ENCODE data around the gene C1orf159. TPM values are rescaled to one million over a fixed set of nuclear protein-coding genes. Genes with fewer than 3 reads are reported as not detected.
"Not testable (repeated sequence)": the region's sequence is repeated elsewhere in the genome, so short reads cannot be mapped to it uniquely, and the experiment has no call there.

The C1orf159 gene
- total RNA-seq, 1 experiment from 2014 or later = 10.0 TPM

DNA sequence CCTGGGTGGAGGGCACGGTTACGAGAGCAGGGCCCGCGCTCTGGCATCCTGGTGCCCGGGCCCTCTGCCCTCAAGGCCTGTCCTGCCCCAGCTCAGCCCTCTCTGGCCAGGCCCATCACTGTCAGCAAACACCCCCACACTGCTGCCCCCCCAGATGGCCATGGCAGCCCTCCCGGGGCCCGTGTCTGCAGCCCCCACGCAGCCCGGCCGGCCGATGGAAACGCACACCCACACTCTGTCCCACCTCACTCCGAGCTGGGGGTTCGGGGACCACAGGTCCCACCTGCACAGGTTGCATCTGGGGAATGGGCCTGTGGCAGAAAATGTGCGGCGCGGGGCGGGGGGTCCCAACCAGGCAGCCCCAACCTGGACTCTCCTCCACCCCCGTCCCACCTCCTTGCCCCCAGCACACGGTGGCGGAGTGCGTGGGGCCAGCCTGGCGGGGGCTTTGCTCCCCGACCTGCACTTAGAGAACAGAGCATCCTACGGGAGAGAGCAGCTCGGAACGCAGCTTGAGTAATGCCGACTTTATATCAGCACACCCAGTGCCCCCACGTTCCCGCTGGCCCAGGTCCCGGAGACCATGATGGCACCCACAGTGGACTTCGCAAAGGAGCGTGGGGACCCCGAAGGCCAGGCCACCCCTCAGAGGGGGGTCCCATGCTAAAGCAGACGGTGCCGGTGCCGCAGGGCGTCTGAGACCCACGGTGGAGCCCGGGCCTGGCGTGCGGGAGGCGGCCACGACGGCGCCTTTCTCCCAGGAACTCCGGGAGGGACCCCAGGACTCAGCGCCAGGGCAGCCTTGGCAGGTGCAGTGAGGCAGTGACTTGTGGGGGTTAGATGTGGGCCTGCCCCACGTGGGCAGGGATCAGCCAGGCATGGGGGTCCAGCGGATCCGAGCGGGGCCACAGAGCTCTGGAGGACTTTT, 34.3 kb downstream of the C1orf159 start:
- in situ Hi-C loops (cut with HindIII; ENCODE audit: low pct_unique_long_range_greater_than_20kb, low sequenced_read_pairs) = no loop called here
- DNase-seq (ENCODE audit: low read depth, low spot score) = no peak

DNA sequence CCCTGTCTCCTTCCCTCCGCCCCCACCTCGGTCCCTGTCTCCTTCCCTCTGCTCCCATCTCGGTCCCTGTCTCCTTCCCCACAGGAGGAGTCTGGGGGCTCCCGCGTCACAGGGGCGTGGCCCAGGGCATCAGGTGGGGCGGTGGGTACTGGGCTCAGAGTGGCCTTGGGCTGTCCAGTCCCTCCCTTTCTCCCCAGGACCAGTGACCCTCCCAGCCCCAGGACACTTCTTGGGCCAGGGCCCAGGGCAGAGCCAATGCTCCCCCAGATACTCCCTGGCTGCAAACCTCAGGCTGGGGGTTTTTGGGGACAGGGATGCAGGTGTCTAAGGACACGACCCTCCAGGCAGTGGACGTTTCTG, 35.0 kb downstream of the C1orf159 start:
- in situ Hi-C loops (cut with HindIII; ENCODE audit: low pct_unique_long_range_greater_than_20kb, low sequenced_read_pairs) = no loop called here
- DNase-seq (ENCODE audit: low read depth, low spot score) = no peak

GRCh38 chr1:1080122-1080757, 35.6 kb downstream of the C1orf159 start:
- DNase-seq (ENCODE audit: low read depth, low spot score) = peak; percentile 71
- in situ Hi-C loops (cut with HindIII; ENCODE audit: low pct_unique_long_range_greater_than_20kb, low sequenced_read_pairs) = no loop called here

GRCh38 chr1:1079408-1080121, 36.3 kb downstream of the C1orf159 start:
- peak; percentile 76 for DNase-seq (ENCODE audit: low read depth, low spot score)
- in situ Hi-C loops (cut with HindIII; ENCODE audit: low pct_unique_long_range_greater_than_20kb, low sequenced_read_pairs) = no loop called here

DNA sequence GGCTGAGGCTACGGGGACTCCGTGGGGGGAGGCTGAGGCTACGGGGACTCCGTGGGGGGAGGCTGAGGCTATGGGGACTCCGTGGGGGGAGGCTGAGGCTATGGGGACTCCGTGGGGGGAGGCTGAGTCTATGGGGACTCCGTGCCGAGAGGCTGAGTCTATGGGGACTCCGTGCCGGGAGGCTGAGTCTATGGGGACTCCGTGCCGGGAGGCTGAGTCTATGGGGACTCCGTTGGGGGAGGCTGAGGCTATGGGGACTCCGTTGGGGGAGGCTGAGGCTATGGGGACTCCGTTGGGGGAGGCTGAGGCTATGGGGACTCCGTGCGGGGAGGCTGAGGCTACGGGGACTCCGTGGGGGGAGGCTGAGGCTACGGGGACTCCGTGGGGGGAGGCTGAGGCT, 38.5 kb downstream of the C1orf159 start:
- DNase-seq (ENCODE audit: low read depth, low spot score); in situ Hi-C loops (cut with HindIII; ENCODE audit: low pct_unique_long_range_greater_than_20kb, low sequenced_read_pairs): not testable (repeated sequence)

DNA sequence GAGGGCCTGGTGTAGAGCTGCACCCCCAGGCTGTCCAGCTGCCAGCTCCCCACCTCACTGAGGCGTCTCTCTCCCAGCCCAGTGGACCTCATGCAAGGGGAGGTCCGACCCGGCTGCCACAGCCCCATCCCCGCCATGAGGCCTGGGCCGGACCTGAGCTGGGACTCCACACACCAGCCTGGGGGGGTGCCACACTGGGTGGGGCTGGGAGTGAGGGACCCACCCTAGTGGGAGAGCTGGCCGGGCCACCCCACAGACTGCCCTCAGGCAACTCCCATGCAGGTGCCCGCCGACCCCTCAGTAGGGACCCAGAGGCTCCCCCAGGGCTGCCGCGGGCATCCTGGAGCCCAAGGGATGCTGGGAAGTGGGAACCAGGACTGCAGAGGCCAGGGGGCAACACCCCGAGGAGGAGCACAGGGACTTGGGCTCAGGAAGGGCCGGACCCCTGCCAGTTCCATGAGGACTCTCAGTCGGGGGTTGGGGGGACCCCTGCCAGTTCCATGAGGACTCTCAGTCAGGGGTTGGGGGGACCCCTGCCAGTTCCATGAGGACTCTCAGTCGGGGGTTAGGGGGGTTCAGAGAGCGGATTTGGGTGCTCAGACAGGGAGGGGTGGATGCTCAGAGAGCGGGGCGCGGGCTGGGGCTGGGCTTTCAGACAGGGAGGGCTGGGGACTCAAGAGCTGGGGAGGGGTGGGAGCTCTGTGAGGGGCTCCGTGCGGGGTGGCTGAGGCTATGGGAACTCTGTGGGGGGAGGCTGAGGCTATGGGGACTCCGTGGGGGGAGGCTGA, 40.5 kb downstream of the C1orf159 start:
- in situ Hi-C loops (cut with HindIII; ENCODE audit: low pct_unique_long_range_greater_than_20kb, low sequenced_read_pairs) = no loop called here
- DNase-seq (ENCODE audit: low read depth, low spot score) = no peak

DNA sequence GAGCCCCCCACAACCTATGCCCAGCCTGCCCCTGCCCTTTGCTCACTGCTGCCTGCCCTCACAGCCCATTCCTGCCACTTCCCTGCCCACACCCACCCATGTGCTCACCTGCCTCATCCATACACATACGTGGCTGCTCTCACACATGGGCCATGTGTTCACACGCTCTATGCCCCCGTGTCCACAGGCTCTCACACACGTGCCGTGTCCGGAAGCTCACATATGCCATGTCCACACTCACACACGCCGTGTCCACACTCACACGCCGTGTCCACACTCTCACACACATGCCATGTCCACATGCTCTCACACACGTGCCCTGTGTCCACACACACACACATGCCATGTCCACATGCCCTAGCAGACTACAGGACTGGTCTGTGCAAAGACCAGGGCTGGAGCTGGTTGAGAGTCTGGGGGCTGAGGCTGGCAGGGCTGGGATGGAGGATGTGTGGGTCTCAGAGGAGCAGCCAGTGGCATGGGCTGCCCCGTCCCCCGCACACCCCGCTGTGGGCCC, 41.2 kb downstream of the C1orf159 start:
- in situ Hi-C loops (cut with HindIII; ENCODE audit: low pct_unique_long_range_greater_than_20kb, low sequenced_read_pairs) = no loop called here
- DNase-seq (ENCODE audit: low read depth, low spot score) = no peak

DNA sequence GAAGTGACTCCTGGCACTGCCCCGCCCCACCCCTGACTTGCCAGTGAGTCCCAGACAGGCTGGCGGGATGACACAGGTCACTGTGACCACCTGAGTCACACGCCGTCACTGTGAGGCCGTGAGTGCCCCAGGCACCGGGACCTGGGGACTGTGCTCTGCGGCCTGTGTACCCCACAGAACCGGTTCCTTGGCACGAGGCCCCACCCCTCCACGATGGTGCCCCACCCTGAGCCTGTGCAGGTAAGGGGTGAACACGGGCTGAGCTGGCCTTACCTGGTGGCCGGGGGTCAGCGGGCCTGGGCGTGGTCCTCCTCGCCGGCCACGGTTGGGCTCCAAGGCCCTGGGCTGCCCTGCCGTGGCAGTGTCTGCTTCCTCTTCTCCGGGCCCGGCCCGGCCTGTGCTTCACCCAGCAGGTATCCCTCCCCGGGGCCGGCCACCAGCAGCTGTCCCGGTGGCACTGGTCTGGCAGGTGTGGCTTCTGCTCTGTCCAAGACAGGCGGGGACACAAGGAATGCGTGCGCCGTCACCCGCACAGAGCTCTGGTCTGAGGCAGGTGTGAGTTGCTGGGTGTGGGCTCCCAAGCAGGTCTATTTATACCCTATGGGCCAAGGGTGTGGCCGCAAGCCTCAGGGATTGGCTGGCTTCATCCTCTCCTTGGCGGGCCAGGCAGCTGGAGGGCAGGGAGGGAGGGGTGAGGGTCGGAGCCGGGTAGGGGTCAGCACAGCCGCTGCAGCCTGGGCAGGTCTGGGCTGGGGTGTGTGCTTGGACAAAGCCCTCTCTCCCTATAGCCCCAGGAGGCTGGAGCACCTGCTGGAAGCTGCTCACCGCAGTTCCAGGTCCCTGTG, 41.9 kb downstream of the C1orf159 start, which contains the start of gene RNF223:
RNF223 (minus strand) TSS at position 564 of the 845 bp plus-strand sequence. CDS start 1,740 bp downstream, outside the sequence.
- in situ Hi-C loops (cut with HindIII; ENCODE audit: low pct_unique_long_range_greater_than_20kb, low sequenced_read_pairs) = no loop called here
- DNase-seq (ENCODE audit: low read depth, low spot score) = no peak

- in situ Hi-C loops (cut with HindIII; ENCODE audit: low pct_unique_long_range_greater_than_20kb, low sequenced_read_pairs) = no loop called here
- no peak for DNase-seq (ENCODE audit: low read depth, low spot score)
Observed at GRCh38 chr1:1072849-1073742, 42.8 kb downstream of the C1orf159 start.

- in situ Hi-C loops (cut with HindIII; ENCODE audit: low pct_unique_long_range_greater_than_20kb, low sequenced_read_pairs) = no loop called here
- no peak for DNase-seq (ENCODE audit: low read depth, low spot score)
Observed at GRCh38 chr1:1072299-1072848, 43.5 kb downstream of the C1orf159 start.

GRCh38 chr1:1071486-1072298, 44.2 kb downstream of the C1orf159 start:
- in situ Hi-C loops (cut with HindIII; ENCODE audit: low pct_unique_long_range_greater_than_20kb, low sequenced_read_pairs) = no loop called here

GRCh38 chr1:1069711-1070676, 45.9 kb downstream of the C1orf159 start:
- in situ Hi-C loops (cut with HindIII; ENCODE audit: low pct_unique_long_range_greater_than_20kb, low sequenced_read_pairs) = no loop called here
- no peak for DNase-seq (ENCODE audit: low read depth, low spot score)

More at GRCh38 chr1:1071486-1072298, 44.2 kb downstream of the C1orf159 start:
- DNase-seq (ENCODE audit: low read depth, low spot score) = no peak

DNA sequence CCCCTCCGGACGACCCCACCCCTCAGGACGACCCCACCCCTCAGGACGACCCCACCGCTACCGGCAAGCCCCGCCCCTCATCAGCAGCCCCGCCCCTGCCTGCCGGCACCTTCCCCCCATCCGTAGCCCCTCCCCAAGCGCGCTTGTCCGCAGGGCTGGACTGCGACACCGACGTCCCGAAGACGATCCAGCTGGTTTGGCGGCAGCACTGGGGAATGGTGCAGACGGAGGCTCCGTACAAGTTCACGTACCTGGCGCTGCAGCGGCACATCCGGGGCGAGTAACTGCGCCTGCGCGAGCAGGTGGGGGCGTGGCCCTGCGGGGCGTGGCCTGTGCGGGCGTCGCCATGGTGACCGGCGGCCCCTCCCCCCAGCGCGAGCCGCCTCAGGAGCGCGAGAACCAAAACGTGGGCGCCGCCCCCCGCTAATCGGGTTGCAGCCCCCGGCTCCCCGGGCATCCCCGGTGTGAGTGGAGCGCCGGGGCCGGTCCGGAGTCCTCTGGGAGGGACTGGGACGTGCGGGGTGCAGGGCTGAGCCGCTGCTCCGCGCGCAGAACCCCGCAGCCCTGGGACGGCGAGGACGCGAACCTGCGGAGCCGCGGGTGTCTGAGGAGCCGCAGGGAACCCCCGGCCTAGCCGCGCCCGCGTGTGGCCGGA, 46.7 kb downstream of the C1orf159 start:
- in situ Hi-C loops (cut with HindIII; ENCODE audit: low pct_unique_long_range_greater_than_20kb, low sequenced_read_pairs) = no loop called here

More for the DNA sequence above, 46.7 kb downstream of the C1orf159 start:
- DNase-seq (ENCODE audit: low read depth, low spot score) = peak; percentile 65
